Fibroblast of lung (primary cell): ENCODE data around the gene SP6.

Source experiments
- EZH2 ChIP-seq: IDR thresholded peaks from 2 replicates; pipeline ENCODE4 v1.5.1; 2012; ENCODE audit warnings: low read length, control low read depth, mild to moderate bottlenecking; ENCODE audit errors: missing control alignments
- TF ChIP-seq, protein P1 (sequence below), 2 donors: IDR thresholded peaks in 1 of 2; conservative IDR thresholded peaks in 1 of 2; 1 replicate in 1 of 2; 2 replicates in 1 of 2; pipeline ENCODE4 v1.5.1; 2011 to 2012; ENCODE audit warnings: low read length in 2 of 2, control low read depth in 1 of 2, inconsistent platforms in 1 of 2, low read depth in 1 of 2, mild to moderate bottlenecking in 1 of 2

DNA sequence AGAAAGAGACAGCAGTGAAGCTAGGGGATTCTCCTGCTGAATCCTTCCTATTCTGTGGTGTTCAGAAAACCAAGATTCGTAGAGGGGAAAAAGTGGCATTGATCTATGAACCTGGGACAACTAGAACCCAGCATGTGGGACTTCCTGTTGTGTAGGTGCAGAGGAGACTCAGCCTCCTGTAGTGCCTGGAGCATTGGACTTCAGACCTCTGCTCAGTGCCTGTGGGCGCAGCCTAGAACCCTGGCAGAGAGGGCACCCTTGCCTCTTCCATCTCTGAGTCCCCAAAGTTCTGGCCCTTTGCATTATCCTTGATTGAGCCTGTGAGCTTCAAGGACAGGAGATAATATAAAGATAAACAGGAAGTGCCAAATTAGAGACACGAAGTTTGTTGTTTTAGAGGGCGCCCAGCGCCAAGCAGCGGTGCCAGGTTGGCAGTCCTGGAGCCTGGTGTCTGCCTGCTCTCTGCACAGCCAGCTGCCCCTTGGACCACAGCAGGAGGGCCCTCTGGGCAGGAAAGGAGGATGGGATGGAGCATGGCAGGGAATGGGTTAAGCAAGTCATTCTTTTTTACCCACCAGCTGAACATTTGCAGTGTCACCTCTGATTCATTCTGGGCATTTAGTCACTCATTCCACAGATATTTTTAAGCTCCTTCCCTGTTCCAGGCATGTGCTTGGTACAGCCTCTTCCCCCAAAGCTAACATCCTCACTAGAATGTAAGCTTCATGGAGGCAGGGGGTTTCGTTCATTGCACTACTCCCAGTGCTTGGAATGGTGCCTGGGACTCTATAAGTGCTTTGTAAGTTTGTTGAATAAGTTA is 11.9 kb upstream of the SP6 start:
- TF ChIP-seq, protein P1, sequence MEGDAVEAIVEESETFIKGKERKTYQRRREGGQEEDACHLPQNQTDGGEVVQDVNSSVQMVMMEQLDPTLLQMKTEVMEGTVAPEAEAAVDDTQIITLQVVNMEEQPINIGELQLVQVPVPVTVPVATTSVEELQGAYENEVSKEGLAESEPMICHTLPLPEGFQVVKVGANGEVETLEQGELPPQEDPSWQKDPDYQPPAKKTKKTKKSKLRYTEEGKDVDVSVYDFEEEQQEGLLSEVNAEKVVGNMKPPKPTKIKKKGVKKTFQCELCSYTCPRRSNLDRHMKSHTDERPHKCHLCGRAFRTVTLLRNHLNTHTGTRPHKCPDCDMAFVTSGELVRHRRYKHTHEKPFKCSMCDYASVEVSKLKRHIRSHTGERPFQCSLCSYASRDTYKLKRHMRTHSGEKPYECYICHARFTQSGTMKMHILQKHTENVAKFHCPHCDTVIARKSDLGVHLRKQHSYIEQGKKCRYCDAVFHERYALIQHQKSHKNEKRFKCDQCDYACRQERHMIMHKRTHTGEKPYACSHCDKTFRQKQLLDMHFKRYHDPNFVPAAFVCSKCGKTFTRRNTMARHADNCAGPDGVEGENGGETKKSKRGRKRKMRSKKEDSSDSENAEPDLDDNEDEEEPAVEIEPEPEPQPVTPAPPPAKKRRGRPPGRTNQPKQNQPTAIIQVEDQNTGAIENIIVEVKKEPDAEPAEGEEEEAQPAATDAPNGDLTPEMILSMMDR (conservative IDR thresholded peaks at IDR 0.05 in 1 of 2, IDR thresholded peaks at IDR 0.05 in 1 of 2; ENCODE audit: low read depth in 1 of 2, low read length in 2 of 2): no peak
- no peak for TF ChIP-seq EZH2
